HAP-1 (cell line): ENCODE measurements around the gene ADNP.
A peak's percentile ranks its signal among the peaks of the same experiment; 100 is the strongest.

ENCODE experiments used
- DNase-seq, 2 experiments: peaks; one replicate each; pipeline ENCODE4 v3.0.0-alpha.2; 2016 to 2020; ENCODE audit warnings: low spot score in 2 of 2
- H3K27me3 ChIP-seq: fragments of 250-450 bp; sonication (Bioruptor Pico); 2 replicates; pipeline ENCODE4 v1.5.1; 2020; ENCODE audit warnings: low read depth, mild to moderate bottlenecking, moderate library complexity
- H3K36me3 ChIP-seq: fragments of 250-450 bp; sonication (Bioruptor Pico); replicated peaks from 2 replicates; pipeline ENCODE4 v1.5.1; 2020; ENCODE audit warnings: mild to moderate bottlenecking
- H3K4me1 ChIP-seq: fragments of 250-450 bp; sonication (Bioruptor Pico); 2 replicates; pipeline ENCODE4 v1.5.1; 2020; ENCODE audit warnings: mild to moderate bottlenecking
- H3K4me3 ChIP-seq: fragments of 250-450 bp; sonication (Bioruptor Pico); 2 replicates; pipeline ENCODE4 v1.5.1; 2020; ENCODE audit warnings: mild to moderate bottlenecking, moderate library complexity
- H3K9me3 ChIP-seq: fragments of 250-450 bp; sonication (Bioruptor Pico); 2 replicates; pipeline ENCODE4 v1.5.1; 2020; ENCODE audit warnings: mild to moderate bottlenecking, moderate library complexity
- in situ Hi-C: fragments of 300-500 bp; cut with MboI; formaldehyde crosslinking; loops from 3 replicates; pipeline ENCODE4 v1.14.3; 2020; ENCODE audit warnings: low sequenced_read_pairs, inconsistent platforms, mixed read lengths

The ADNP gene

GRCh38 chr20:50957798-50958614 lies 26.8 kb upstream of the ADNP start, which contains the start of gene DPM1:
Gene DPM1 (minus strand): TSS chr20:50958532. CDS start chr20:50958523, 9 bp downstream.
- in situ Hi-C loops: no loop called here
- peak in 1 of 2 experiments; percentile 90 for DNase-seq
- H3K4me1 ChIP-seq: peaks cover 8% of the 10 kb centered on the region
- no peaks in the 10 kb centered on the region for H3K27me3 ChIP-seq
- H3K4me3 ChIP-seq: peak within 1 kb of the TSS; percentile 87
- peaks cover 19% of the 10 kb centered on the region for H3K36me3 ChIP-seq
- H3K9me3 ChIP-seq: no peaks in the 10 kb centered on the region

DNA sequence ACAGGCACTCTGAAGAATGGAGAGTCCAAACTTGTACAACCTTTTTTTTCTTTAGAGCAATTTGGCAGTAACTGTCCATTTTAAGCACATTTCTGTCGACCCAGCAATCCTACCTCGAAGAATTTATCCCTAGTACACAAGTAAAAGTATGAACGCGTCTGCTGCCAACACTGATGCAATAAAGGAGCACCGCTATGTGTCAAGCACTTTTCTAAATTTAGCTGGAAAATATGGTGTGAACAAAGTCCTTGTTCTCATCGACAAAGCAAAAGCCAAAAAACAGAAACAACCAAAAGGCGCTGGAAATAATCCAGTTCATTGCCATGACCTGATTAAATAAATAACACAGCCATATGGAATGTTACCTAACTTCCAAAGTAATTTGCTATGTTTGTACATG lies 26.0 kb upstream of the ADNP start:
- in situ Hi-C loops: no loop called here

GRCh38 chr20:50953821-50954220 lies 22.6 kb upstream of the ADNP start:
- Histone ChIP-seq H3K4me1 (peaks cover 21% of the 10 kb centered on the region), H3K27me3 (no peaks in the 10 kb centered on the region), H3K9me3 (no peaks in the 10 kb centered on the region), H3K4me3 (no peak overlapping the region), H3K36me3 (peaks cover 51% of the 10 kb centered on the region)
- DNase-seq: no peak
- in situ Hi-C loops: no loop called here

More for the DNA sequence above, 26.0 kb upstream of the ADNP start:
- Histone ChIP-seq H3K27me3 (no peaks in the 10 kb centered on the region), H3K4me1 (peaks cover 8% of the 10 kb centered on the region), H3K9me3 (no peaks in the 10 kb centered on the region), H3K4me3 (peak overlapping the region; percentile 87), H3K36me3 (peaks cover 23% of the 10 kb centered on the region)
- DNase-seq: no peak

GRCh38 chr20:50953196-50953595 lies 22.0 kb upstream of the ADNP start:
- peaks cover 21% of the 10 kb centered on the region for H3K4me1 ChIP-seq
- DNase-seq: no peak
- H3K9me3 ChIP-seq: no peaks in the 10 kb centered on the region
- H3K36me3 ChIP-seq: peaks cover 57% of the 10 kb centered on the region
- no peak overlapping the region for H3K4me3 ChIP-seq
- in situ Hi-C loops: no loop called here
- no peaks in the 10 kb centered on the region for H3K27me3 ChIP-seq

DNA sequence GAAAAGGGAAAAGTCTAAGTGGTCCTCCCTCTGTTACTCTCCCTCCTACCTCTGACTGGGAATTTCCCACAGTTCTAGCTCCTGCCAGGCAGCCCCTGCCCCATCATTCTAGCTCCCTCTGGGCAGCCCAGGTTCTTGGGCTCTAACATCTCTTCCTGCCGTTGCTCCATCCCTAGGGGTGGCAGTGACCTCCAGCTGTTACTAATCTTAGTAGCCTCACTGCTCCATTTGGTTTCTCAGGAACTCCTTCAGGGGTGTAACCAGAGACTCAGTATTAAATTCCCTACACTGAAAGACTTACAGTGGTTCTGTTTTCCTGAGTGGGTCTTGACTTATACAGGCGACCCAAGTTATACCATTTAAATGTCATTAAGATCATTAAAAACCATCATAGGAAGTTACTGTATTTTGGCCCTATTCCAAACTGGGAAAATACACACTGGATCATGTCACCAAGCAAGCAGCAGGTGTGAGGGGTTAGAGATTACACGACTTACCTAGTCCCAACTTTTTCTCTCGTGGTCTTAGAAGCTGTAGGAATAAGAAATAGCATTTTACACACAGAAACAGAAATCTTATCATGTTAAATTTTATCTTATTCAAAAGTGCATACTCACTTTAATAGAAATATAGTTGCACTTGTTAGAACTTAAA lies 17.0 kb upstream of the ADNP start:
- DNase-seq: no peak
- no peaks in the 10 kb centered on the region for H3K9me3 ChIP-seq
- peaks cover 13% of the 10 kb centered on the region for H3K4me1 ChIP-seq
- H3K27me3 ChIP-seq: no peaks in the 10 kb centered on the region
- in situ Hi-C loops: no loop called here
- peaks cover 88% of the 10 kb centered on the region for H3K36me3 ChIP-seq
- no peak overlapping the region for H3K4me3 ChIP-seq

DNA sequence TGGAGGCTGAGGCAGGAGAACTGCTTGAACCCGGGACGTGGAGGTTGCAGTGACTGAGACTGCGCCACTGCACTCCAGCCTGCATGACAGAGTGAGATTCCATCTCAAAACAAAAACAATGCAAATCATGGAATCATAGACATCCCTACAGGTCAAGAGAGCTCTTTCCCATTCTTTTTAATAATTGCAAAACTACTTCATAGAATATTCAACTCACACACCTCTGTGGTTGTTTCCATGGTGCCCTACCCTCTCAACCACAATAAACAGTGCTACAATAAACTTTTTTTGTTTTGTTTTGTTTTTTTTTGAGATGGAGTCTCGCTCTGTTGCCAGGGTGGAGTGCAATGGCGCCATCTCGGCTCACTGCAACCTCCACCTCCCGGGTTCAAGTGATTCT lies 11.8 kb upstream of the ADNP start:
- in situ Hi-C loops: no loop called here
- H3K36me3 ChIP-seq: peaks cover 84% of the 10 kb centered on the region
- no peak for DNase-seq
- H3K4me3 ChIP-seq: no peak overlapping the region
- H3K9me3 ChIP-seq: no peaks in the 10 kb centered on the region
- no peaks in the 10 kb centered on the region for H3K4me1 ChIP-seq
- H3K27me3 ChIP-seq: no peaks in the 10 kb centered on the region

- H3K4me1 ChIP-seq: peaks cover 31% of the 10 kb centered on the region
- peaks cover 38% of the 10 kb centered on the region for H3K36me3 ChIP-seq
- H3K27me3 ChIP-seq: no peaks in the 10 kb centered on the region
- in situ Hi-C loops: no loop called here
- no peak overlapping the region for H3K4me3 ChIP-seq
- no peak for DNase-seq
- H3K9me3 ChIP-seq: no peaks in the 10 kb centered on the region
Observed at GRCh38 chr20:50933589-50933988, 2.4 kb upstream of the ADNP start.

GRCh38 chr20:50932691-50933280 lies 1.5 kb upstream of the ADNP start:
- Histone ChIP-seq H3K4me3 (no peak overlapping the region), H3K4me1 (peaks cover 39% of the 10 kb centered on the region), H3K27me3 (no peaks in the 10 kb centered on the region), H3K9me3 (no peaks in the 10 kb centered on the region), H3K36me3 (peaks cover 43% of the 10 kb centered on the region)
- in situ Hi-C loops: no loop called here
- no peak for DNase-seq

GRCh38 chr20:50932016-50932485 lies 814 bp upstream of the ADNP start:
- DNase-seq: no peak
- Histone ChIP-seq H3K9me3 (no peaks in the 10 kb centered on the region), H3K36me3 (peaks cover 50% of the 10 kb centered on the region), H3K4me3 (peak overlapping the region; percentile 46; the same call in 1 of the 2 replicates), H3K4me1 (peaks cover 45% of the 10 kb centered on the region), H3K27me3 (no peaks in the 10 kb centered on the region)
- in situ Hi-C loops: no loop called here

DNA sequence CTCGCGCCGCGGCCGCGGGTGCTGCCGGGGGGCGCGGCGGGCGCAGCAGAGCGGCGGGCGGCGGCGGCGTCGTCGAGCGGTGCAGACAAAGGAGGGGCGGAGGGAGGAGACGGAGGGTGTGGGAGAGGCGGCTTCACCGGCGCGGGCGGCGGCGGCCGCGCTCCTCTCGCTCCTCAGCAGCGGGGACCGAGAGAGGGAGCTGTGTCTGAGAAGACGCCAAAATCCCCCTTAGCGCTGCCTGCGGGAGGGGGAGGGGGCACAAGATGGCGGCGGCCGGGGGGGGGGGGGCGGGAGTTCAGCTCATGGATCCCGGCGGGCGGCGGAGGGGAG lies 296 bp downstream of the ADNP start:
- peaks cover 51% of the 10 kb centered on the region for H3K4me1 ChIP-seq
- H3K27me3 ChIP-seq: no peaks in the 10 kb centered on the region
- DNase-seq: no peak
- H3K9me3 ChIP-seq: no peaks in the 10 kb centered on the region
- in situ Hi-C loops: no loop called here
- peaks cover 53% of the 10 kb centered on the region for H3K36me3 ChIP-seq
- peak overlapping the region; percentile 46 for H3K4me3 ChIP-seq

GRCh38 chr20:50930139-50930975 lies 880 bp downstream of the ADNP start:
- Histone ChIP-seq H3K9me3 (no peaks in the 10 kb centered on the region), H3K27me3 (no peaks in the 10 kb centered on the region), H3K4me1 (peaks cover 46% of the 10 kb centered on the region), H3K36me3 (peaks cover 54% of the 10 kb centered on the region), H3K4me3 (peak overlapping the region; percentile 62)
- in situ Hi-C loops: no loop called here
- peak; percentile 34 to 49 for DNase-seq

GRCh38 chr20:50929299-50930138 lies 1.7 kb downstream of the ADNP start:
- peaks cover 43% of the 10 kb centered on the region for H3K4me1 ChIP-seq
- no peaks in the 10 kb centered on the region for H3K9me3 ChIP-seq
- in situ Hi-C loops: no loop called here
- no peaks in the 10 kb centered on the region for H3K27me3 ChIP-seq
- H3K4me3 ChIP-seq: peak overlapping the region; percentile 62
- H3K36me3 ChIP-seq: peaks cover 62% of the 10 kb centered on the region
- peak; percentile 94 to 98 for DNase-seq

DNA sequence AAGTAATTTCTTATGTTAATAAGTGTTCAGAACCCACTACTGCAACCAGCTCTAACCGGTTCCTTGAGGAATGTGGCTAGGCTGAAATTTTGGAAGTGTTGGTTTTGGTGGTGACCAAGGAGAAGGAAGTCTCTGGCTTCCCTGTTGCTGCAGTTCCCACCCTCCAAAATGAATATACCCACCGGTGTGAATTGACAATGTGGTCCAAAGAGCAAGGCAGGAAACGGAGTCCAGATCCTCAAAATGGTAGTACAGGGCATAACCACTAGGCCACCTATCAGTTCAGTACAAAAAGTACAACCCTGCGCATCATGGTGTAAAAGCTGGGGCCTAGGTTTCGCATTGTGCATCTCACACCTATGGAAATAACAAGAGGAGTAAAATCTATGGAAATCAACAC lies 2.8 kb downstream of the ADNP start:
- peaks cover 45% of the 10 kb centered on the region for H3K4me1 ChIP-seq

More for the DNA sequence above, 2.8 kb downstream of the ADNP start:
- DNase-seq: no peak
- no peaks in the 10 kb centered on the region for H3K27me3 ChIP-seq
- in situ Hi-C loops: no loop called here
- H3K4me3 ChIP-seq: peak overlapping the region; percentile 62
- no peaks in the 10 kb centered on the region for H3K9me3 ChIP-seq
- peaks cover 63% of the 10 kb centered on the region for H3K36me3 ChIP-seq
